WTC11 (cell line): ENCODE measurements around the gene CADM4. TPM values are rescaled to one million over a fixed set of nuclear protein-coding genes. Genes with fewer than 3 reads are reported as not detected.

Experiments used
- ATAC-seq: fragments of 200-7000 bp; cut with Tn5 transposase; 2 replicates; pipeline ENCODE4 v1.10.0; 2021; ENCODE audit warnings: mild to moderate bottlenecking, moderate library complexity
- CTCF ChIA-PET: fragments of 300-600 bp; sonication (Branson Sonifier 250); formaldehyde crosslinking; loops from one replicate; lab custom pipeline; 2021; ENCODE audit warnings: antibody characterized with exemption; lab: Charles Lee
- POLR2A ChIA-PET: fragments of 350-600 bp; sonication (Branson Sonifier 250); formaldehyde crosslinking; loops from one replicate; lab custom pipeline; 2021; ENCODE audit warnings: antibody characterized with exemption; lab: Charles Lee
- DNase-seq: peaks from one replicate; pipeline ENCODE4 v3.0.0; 2021; ENCODE audit warnings: low spot score
- H3K27ac Mint-ChIP-seq: 2 replicates; pipeline ENCODE4 v1.8.0; 2021; ENCODE audit warnings: mixed read lengths
- H3K27me3 Mint-ChIP-seq: 2 replicates; pipeline ENCODE4 v1.8.0; 2021; ENCODE audit warnings: low read depth, mild to moderate bottlenecking, moderate library complexity, mixed read lengths
- H3K36me3 Mint-ChIP-seq: 2 replicates; pipeline ENCODE4 v1.8.0; 2021; ENCODE audit warnings: mixed read lengths
- H3K4me1 Mint-ChIP-seq: 2 replicates; pipeline ENCODE4 v1.8.0; 2022; ENCODE audit warnings: mixed read lengths
- H3K4me3 Mint-ChIP-seq: 2 replicates; pipeline ENCODE4 v1.8.0; 2021; ENCODE audit warnings: mild to moderate bottlenecking, moderate library complexity, mixed read lengths
- H3K9me3 Mint-ChIP-seq: 2 replicates; pipeline ENCODE4 v1.8.0; 2021; ENCODE audit warnings: mixed read lengths
- ATF1 ChIP-seq: sonication (generic); formaldehyde crosslinking; IDR thresholded peaks from 2 replicates; pipeline ENCODE4 v1.8.1; 2023; ENCODE audit warnings: mild to moderate bottlenecking, moderate library complexity, missing genetic modification reagents
- CREB1 ChIP-seq: sonication (generic); formaldehyde crosslinking; IDR thresholded peaks from 2 replicates; pipeline ENCODE4 v1.8.0; 2023; ENCODE audit warnings: mild to moderate bottlenecking, missing genetic modification reagents
- E2F4 ChIP-seq: sonication (generic); formaldehyde crosslinking; IDR thresholded peaks from 2 replicates; pipeline ENCODE4 v1.8.1; 2022; ENCODE audit warnings: low read depth, mild to moderate bottlenecking, moderate library complexity, missing genetic modification reagents, borderline replicate concordance
- ERG ChIP-seq: fragments of 250-450 bp; sonication (Bioruptor Pico); IDR thresholded peaks from 2 replicates; pipeline ENCODE4 v1.8.0; 2021; ENCODE audit warnings: mild to moderate bottlenecking
- ESRRA ChIP-seq: sonication (generic); formaldehyde crosslinking; IDR thresholded peaks from 2 replicates; pipeline ENCODE4 v1.8.1; 2022; ENCODE audit warnings: mild to moderate bottlenecking, missing genetic modification reagents, borderline replicate concordance
- ETV6 ChIP-seq: sonication (generic); formaldehyde crosslinking; IDR thresholded peaks from 2 replicates; pipeline ENCODE4 v1.8.1; 2022; ENCODE audit warnings: mild to moderate bottlenecking, missing genetic modification reagents
- KAT7 ChIP-seq: sonication (generic); formaldehyde crosslinking; IDR thresholded peaks from 2 replicates; pipeline ENCODE4 v1.8.1; 2023; ENCODE audit warnings: missing genetic modification reagents, mild to moderate bottlenecking, borderline replicate concordance
- NFYB ChIP-seq: sonication (generic); formaldehyde crosslinking; conservative IDR thresholded peaks from 2 replicates; pipeline ENCODE4 v1.8.0; 2022; ENCODE audit warnings: low read depth, missing genetic modification reagents
- SMAD4 ChIP-seq: sonication (generic); formaldehyde crosslinking; IDR thresholded peaks from 2 replicates; pipeline ENCODE4 v1.8.0; 2022; ENCODE audit warnings: mild to moderate bottlenecking, missing genetic modification reagents
- TCF7 ChIP-seq: sonication (generic); formaldehyde crosslinking; IDR thresholded peaks from 2 replicates; pipeline ENCODE4 v1.8.0; 2022; ENCODE audit warnings: mild to moderate bottlenecking, low read depth, missing genetic modification reagents, moderate library complexity
- TP53 ChIP-seq: sonication (generic); formaldehyde crosslinking; IDR thresholded peaks from 2 replicates; pipeline ENCODE4 v1.8.1; 2023; ENCODE audit warnings: mild to moderate bottlenecking, missing genetic modification reagents
- USF2 ChIP-seq: sonication (generic); formaldehyde crosslinking; IDR thresholded peaks from 2 replicates; pipeline ENCODE4 v1.8.1; 2023; ENCODE audit warnings: mild to moderate bottlenecking, missing genetic modification reagents, moderate library complexity
- ZMAT4 ChIP-seq: fragments of 250-450 bp; sonication (Bioruptor Pico); IDR thresholded peaks from 2 replicates; pipeline ENCODE4 v1.9.0; 2021; ENCODE audit warnings: mild to moderate bottlenecking
- ZNF219 ChIP-seq: sonication (generic); formaldehyde crosslinking; IDR thresholded peaks from 2 replicates; pipeline ENCODE4 v1.8.0; 2023; ENCODE audit warnings: missing genetic modification reagents, mild to moderate bottlenecking, borderline replicate concordance
- ZNF232 ChIP-seq: sonication (generic); formaldehyde crosslinking; IDR thresholded peaks from 2 replicates; pipeline ENCODE4 v1.8.0; 2022; ENCODE audit warnings: mild to moderate bottlenecking, missing genetic modification reagents
- ZNF671 ChIP-seq: fragments of 250-450 bp; sonication (Bioruptor Pico); IDR thresholded peaks from 2 replicates; pipeline ENCODE4 v1.8.0; 2021; ENCODE audit warnings: mild to moderate bottlenecking
- total RNA-seq: library from RNA; stranded (reverse); gene quantifications from 3 replicates; pipeline ENCODE4 v1.2.3, GENCODE V29; 2021
- TF ChIP-seq, protein P1 (sequence below): fragments of 250-450 bp; sonication (Bioruptor Pico); IDR thresholded peaks from 2 replicates; pipeline ENCODE4 v1.9.0; 2021; ENCODE audit warnings: moderate library complexity, mild to moderate bottlenecking, inconsistent platforms, borderline replicate concordance
- TF ChIP-seq, protein P2 (sequence below): sonication (generic); formaldehyde crosslinking; IDR thresholded peaks from 2 replicates; pipeline ENCODE4 v1.8.1; 2023; ENCODE audit warnings: mild to moderate bottlenecking, missing genetic modification reagents
- TF ChIP-seq, protein P3 (sequence below): sonication (generic); formaldehyde crosslinking; conservative IDR thresholded peaks from 2 replicates; pipeline ENCODE4 v1.8.1; 2022; ENCODE audit warnings: mild to moderate bottlenecking, missing genetic modification reagents
- TF ChIP-seq, protein P4 (sequence below): sonication (generic); formaldehyde crosslinking; IDR thresholded peaks from 2 replicates; pipeline ENCODE4 v1.8.0; 2022; ENCODE audit warnings: mild to moderate bottlenecking, missing genetic modification reagents

Gene CADM4
- total RNA-seq, 1 experiment from 2014 or later: 13.3 TPM

- Mint-ChIP-seq H3K9me3 (no peaks in the 10 kb centered on the region), H3K4me3 (no peak overlapping the region)
These were observed 21.3 kb upstream of the CADM4 start for GRCh38 chr19:43660971-43661360.

DNA sequence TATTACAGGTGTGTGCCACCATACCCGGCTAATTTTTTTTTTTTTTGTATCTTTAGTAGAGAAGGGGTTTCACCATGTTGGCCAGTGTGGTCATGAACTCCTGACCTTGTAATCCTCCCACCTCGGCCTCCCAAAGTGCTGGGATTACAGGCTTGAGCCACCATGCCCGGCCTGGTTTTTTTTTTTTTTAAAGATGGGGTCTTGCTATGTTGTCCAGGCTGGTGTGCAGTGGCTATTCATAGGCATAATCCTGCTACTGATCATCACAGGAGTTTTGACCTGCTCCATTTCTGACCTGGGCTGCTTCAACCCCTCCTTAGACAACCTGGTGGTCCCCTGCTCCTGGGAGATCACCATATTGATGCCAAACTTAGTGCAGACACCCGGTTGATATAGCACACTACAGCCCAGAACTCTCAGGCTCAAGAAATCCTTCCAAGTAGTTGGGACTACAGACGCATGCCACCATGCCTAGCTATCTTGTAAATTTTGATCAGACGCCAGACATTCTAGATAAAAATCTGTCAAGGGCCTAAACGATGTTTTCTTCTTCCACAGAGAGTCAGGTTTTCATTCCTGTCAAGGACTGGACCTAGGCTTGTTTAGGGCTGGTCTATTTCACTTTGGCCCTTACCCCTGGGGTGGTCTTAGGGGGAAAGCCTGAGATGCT lies 20.8 kb upstream of the CADM4 start:
- DNase-seq (no peak), ATAC-seq (no peak)
- Mint-ChIP-seq H3K27me3 (no peaks in the 10 kb centered on the region; the same call in 1 of the 2 replicates), H3K4me1 (no peaks in the 10 kb centered on the region), H3K4me3 (no peak overlapping the region), H3K9me3 (no peaks in the 10 kb centered on the region), H3K36me3 (peaks cover 33% of the 10 kb centered on the region), H3K27ac (no peak overlapping the region)
- TF ChIP-seq ZMAT4 (CRISPR knock-in tag): no peak
- TF ChIP-seq USF2 (CRISPR knock-in tag): no peak
- TF ChIP-seq TCF7 (CRISPR knock-in tag): no peak
- TF ChIP-seq KAT7 (CRISPR knock-in tag): no peak
- TF ChIP-seq, protein P1, sequence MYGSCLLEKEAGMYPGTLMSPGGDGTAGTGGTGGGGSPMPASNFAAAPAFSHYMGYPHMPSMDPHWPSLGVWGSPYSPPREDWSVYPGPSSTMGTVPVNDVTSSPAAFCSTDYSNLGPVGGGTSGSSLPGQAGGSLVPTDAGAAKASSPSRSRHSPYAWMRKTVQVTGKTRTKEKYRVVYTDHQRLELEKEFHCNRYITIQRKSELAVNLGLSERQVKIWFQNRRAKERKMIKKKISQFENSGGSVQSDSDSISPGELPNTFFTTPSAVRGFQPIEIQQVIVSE (CRISPR knock-in tag): no peak
- TF ChIP-seq, protein P2, sequence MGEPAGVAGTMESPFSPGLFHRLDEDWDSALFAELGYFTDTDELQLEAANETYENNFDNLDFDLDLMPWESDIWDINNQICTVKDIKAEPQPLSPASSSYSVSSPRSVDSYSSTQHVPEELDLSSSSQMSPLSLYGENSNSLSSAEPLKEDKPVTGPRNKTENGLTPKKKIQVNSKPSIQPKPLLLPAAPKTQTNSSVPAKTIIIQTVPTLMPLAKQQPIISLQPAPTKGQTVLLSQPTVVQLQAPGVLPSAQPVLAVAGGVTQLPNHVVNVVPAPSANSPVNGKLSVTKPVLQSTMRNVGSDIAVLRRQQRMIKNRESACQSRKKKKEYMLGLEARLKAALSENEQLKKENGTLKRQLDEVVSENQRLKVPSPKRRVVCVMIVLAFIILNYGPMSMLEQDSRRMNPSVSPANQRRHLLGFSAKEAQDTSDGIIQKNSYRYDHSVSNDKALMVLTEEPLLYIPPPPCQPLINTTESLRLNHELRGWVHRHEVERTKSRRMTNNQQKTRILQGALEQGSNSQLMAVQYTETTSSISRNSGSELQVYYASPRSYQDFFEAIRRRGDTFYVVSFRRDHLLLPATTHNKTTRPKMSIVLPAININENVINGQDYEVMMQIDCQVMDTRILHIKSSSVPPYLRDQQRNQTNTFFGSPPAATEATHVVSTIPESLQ (CRISPR knock-in tag): no peak
- no peak for TF ChIP-seq TP53 (CRISPR knock-in tag)
- TF ChIP-seq ZNF232 (CRISPR knock-in tag): no peak
- TF ChIP-seq E2F4 (CRISPR knock-in tag): no peak
- no peak for TF ChIP-seq ERG (CRISPR knock-in tag)
- no peak for TF ChIP-seq SMAD4 (CRISPR knock-in tag)
- no peak for TF ChIP-seq ZNF219 (CRISPR knock-in tag)
- TF ChIP-seq ZNF671 (CRISPR knock-in tag): no peak
- no peak for TF ChIP-seq CREB1 (CRISPR knock-in tag)
- POLR2A ChIA-PET: no interaction called here
- CTCF ChIA-PET: interaction anchor here (2.3 to 2.4 kb wide), 2 partner anchors 8 to 141 kb away, joined by 4 to 7 read pairs; no protein-coding TSS in a partner anchor

More at GRCh38 chr19:43660971-43661360, 21.3 kb upstream of the CADM4 start:
- TF ChIP-seq ETV6 (no peak), ESRRA (no peak), ATF1 (no peak), ERG (CRISPR knock-in tag) (no peak), NFYB (CRISPR knock-in tag) (no peak), ZNF219 (CRISPR knock-in tag) (no peak)
- TF ChIP-seq, protein P3, sequence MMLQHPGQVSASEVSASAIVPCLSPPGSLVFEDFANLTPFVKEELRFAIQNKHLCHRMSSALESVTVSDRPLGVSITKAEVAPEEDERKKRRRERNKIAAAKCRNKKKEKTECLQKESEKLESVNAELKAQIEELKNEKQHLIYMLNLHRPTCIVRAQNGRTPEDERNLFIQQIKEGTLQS: no peak
- TF ChIP-seq, protein P4, sequence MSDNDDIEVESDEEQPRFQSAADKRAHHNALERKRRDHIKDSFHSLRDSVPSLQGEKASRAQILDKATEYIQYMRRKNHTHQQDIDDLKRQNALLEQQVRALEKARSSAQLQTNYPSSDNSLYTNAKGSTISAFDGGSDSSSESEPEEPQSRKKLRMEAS (CRISPR knock-in tag): no peak
- CTCF ChIA-PET: interaction anchor here (2.3 to 2.4 kb wide), 2 partner anchors 7 to 142 kb away, joined by 4 to 7 read pairs; no protein-coding TSS in a partner anchor
- Mint-ChIP-seq H3K36me3 (peaks cover 28% of the 10 kb centered on the region), H3K27me3 (no peaks in the 10 kb centered on the region; the same call in 1 of the 2 replicates), H3K4me1 (no peaks in the 10 kb centered on the region), H3K27ac (no peak overlapping the region)
- POLR2A ChIA-PET: no interaction called here
- ATAC-seq (no peak), DNase-seq (no peak)
